HepG2 (cell line): ENCODE results near the gene LINGO1. TPM values are rescaled to one million over a fixed set of nuclear protein-coding genes. Genes with fewer than 3 reads are reported as not detected.

ENCODE experiments used
- polyA plus RNA-seq, 8 experiments: library from polyadenylated mRNA; depleted of rRNA in 3 of 8; stranded (reverse) in 7 of 8; unstranded in 1 of 8; fragments of >200 nt; fragmentation: Illumina TruSeq in 4 of 8; extraction: Trizol in 4 of 8; gene quantifications; 2 replicates each; pipeline versions ENCODE4 v1.2.1 to v1.2.3, GENCODE V29; 2011 to 2016; ENCODE audit warnings: low read depth in 4 of 8, missing spikeins in 1 of 8, mixed read lengths in 1 of 8; ENCODE audit not compliant: insufficient read depth in 1 of 8
- total RNA-seq, 5 experiments: library from RNA; depleted of rRNA; stranded (reverse); fragments of >200 nt; fragmentation: Illumina TruSeq; extraction: Trizol; gene quantifications; 2 replicates each; pipeline ENCODE4 v1.2.3, GENCODE V29; 2016; ENCODE audit warnings: low read depth in 1 of 5

Gene LINGO1
- total and polyA plus RNA-seq, 2 of the 13 experiments (the other 11 are each of a cell fraction or from before 2014, with no cell fraction given) = 0.07 TPM; not detected in 1

Other genes with a start within 250 kb of the LINGO1 start
- 6.0 and 12.5 TPM in 2 replicates for gene PEAK1, start 212.8 kb downstream of the LINGO1 start, total RNA-seq (2016; rRNA removed; fragmentation: Illumina TruSeq; extraction: Trizol)
- 6.6 and 6.8 TPM in 2 replicates for gene PEAK1, start 212.8 kb downstream of the LINGO1 start, polyA plus RNA-seq (2011; rRNA removed)
- 28.0 and 39.7 TPM in 2 replicates for gene HMG20A, start 212.0 kb downstream of the LINGO1 start, total RNA-seq (2016; rRNA removed; fragmentation: Illumina TruSeq; extraction: Trizol)
- gene HMG20A, start 212.0 kb downstream of the LINGO1 start, polyA plus RNA-seq (2011; rRNA removed) = 27.4 and 35.2 TPM in 2 replicates